Smooth muscle cell (in vitro differentiated cells): ENCODE results near the gene CCDC3. TPM values are rescaled to one million over a fixed set of nuclear protein-coding genes. Genes with fewer than 3 reads are reported as not detected.
"Not testable (repeated sequence)": the region's sequence is repeated elsewhere in the genome, so short reads cannot be mapped to it uniquely, and the experiment has no call there.

Source experiments
- DNase-seq: peaks from one replicate; lab custom pipeline; 2025; ENCODE audit not compliant: unreplicated experiment; lab: John Stamatoyannopoulos, UW
- H2AFZ ChIP-seq: fragments of 200-600 bp; sonication (generic); 2 replicates; pipeline ENCODE4 v1.6.0; 2016; ENCODE audit warnings: antibody characterized with exemption, low read depth, mild to moderate bottlenecking
- H3F3A ChIP-seq: fragments of 200-600 bp; sonication (generic); 2 replicates; pipeline ENCODE4 v1.6.0; 2017; ENCODE audit warnings: antibody characterized with exemption, low read depth
- H3K27ac ChIP-seq: fragments of 200-600 bp; sonication (generic); 2 replicates; pipeline ENCODE4 v1.5.1; 2016; ENCODE audit warnings: low read depth, mild to moderate bottlenecking
- H3K27me3 ChIP-seq: fragments of 200-600 bp; sonication (generic); 2 replicates; pipeline ENCODE4 v1.6.1; 2016; ENCODE audit warnings: low read depth, mild to moderate bottlenecking
- H3K36me3 ChIP-seq: fragments of 200-600 bp; sonication (generic); 2 replicates; pipeline ENCODE4 v1.5.1; 2016; ENCODE audit warnings: low read depth
- H3K4me1 ChIP-seq: fragments of 200-600 bp; sonication (generic); 2 replicates; pipeline ENCODE4 v1.5.1; 2016; ENCODE audit warnings: low read depth
- H3K4me2 ChIP-seq: fragments of 200-600 bp; sonication (generic); 2 replicates; pipeline ENCODE4 v1.6.0; 2016; ENCODE audit warnings: mild to moderate bottlenecking
- H3K4me3 ChIP-seq: fragments of 200-600 bp; sonication (generic); 2 replicates; pipeline ENCODE4 v1.5.1; 2016; ENCODE audit warnings: mild to moderate bottlenecking
- H3K79me2 ChIP-seq: fragments of 200-600 bp; sonication (generic); 2 replicates; pipeline ENCODE4 v1.6.0; 2016; ENCODE audit warnings: low read depth, mild to moderate bottlenecking
- H3K9ac ChIP-seq: fragments of 200-600 bp; sonication (generic); 2 replicates; pipeline ENCODE4 v1.6.0; 2016; ENCODE audit warnings: low read depth
- H3K9me3 ChIP-seq: fragments of 200-600 bp; sonication (generic); replicated peaks from 2 replicates; pipeline ENCODE4 v1.5.1; 2016; ENCODE audit warnings: low read depth
- H4K20me1 ChIP-seq: fragments of 200-600 bp; sonication (generic); 2 replicates; pipeline ENCODE4 v1.6.0; 2016; ENCODE audit warnings: low read depth
- CTCF ChIP-seq: fragments of 200-600 bp; sonication (generic); IDR thresholded peaks from 2 replicates; pipeline ENCODE4 v1.5.1; 2017; ENCODE audit warnings: borderline replicate concordance, mild to moderate bottlenecking, antibody characterized with exemption; ENCODE audit not compliant: insufficient read depth, poor library complexity, severe bottlenecking
- WGBS: methylation state at CpG from one replicate; pipeline ENCODE4 v1.1.7; 2016; ENCODE audit warnings: low lambda C conversion rate; 5-methylcytosine and 5-hydroxymethylcytosine counted together
- polyA plus RNA-seq: library from polyadenylated mRNA; unstranded; fragments of >200 nt; fragmentation: Nextera tagmentation; extraction: Ambion mirVana; gene quantifications from 2 replicates; pipeline ENCODE4 v1.2.1, GENCODE V29; 2016
- total RNA-seq: library from RNA; depleted of rRNA; stranded (reverse); fragments of >200 nt; gene quantifications from 2 replicates; pipeline ENCODE4 v1.2.3, GENCODE V29; 2014

The CCDC3 gene
- total and polyA plus RNA-seq, 2 experiments from 2014 or later, result 39.2 to 46.0 TPM

DNA sequence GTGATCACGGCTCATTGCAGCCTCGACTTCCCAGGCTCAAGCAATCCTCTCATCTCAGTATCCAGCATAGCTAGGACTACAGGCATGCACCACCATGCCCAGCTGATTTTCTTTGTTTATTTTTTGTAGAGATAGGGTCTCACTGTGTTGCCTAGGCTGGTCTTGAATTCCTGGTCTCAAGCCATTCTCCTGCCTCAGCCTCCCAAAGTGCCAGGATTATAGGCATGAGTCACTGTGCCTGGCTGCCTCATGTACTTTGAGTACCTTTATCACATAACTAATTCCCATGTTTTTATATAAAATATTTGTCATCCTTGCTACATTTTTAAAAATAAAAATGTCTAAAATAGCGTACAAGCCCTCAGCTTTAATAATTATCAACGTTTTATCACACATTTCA lies 35.3 kb upstream of the CCDC3 start:
- no peaks in the 10 kb centered on the region for H3K27me3 ChIP-seq
- no peaks in the 10 kb centered on the region for H3F3A ChIP-seq
- 76% methylated on average over 4 of the region's 4 CpGs for WGBS
- no peak overlapping the region for H3K4me2 ChIP-seq
- no peak overlapping the region for H3K9ac ChIP-seq
- no peaks in the 10 kb centered on the region for H3K4me1 ChIP-seq
- H3K4me3 ChIP-seq, result no peak overlapping the region
- no peaks in the 10 kb centered on the region for H4K20me1 ChIP-seq
- H3K36me3 ChIP-seq, result no peaks in the 10 kb centered on the region
- TF ChIP-seq CTCF, result no peak
- no peak overlapping the region for H2AFZ ChIP-seq
- no peaks in the 10 kb centered on the region for H3K9me3 ChIP-seq
- H3K79me2 ChIP-seq, result no peaks in the 10 kb centered on the region
- no peak overlapping the region for H3K27ac ChIP-seq
- DNase-seq, result no peak

DNA sequence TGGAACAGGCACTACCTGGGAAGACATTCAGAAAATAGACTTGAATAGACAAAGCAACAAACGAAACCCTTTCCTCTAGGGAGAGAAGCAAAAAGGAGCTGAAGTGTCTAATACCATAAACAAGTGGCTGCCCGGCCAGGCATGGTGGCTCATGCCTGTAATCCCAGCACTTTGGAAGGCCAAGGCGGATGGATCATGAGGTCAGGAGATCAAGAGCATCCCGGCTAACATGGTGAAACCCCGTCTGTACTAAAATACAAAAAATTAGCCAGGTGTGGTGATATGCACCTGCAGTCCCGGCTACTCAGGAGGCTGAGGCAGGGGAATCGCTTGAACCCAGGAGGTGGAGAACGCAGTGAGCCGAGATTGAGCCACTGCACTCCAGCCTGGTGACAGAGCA lies 34.2 kb upstream of the CCDC3 start:
- 88% methylated on average over 9 of the region's 9 CpGs for WGBS
- not testable (repeated sequence) for H3K27me3 ChIP-seq, H3K4me2 ChIP-seq, H3K27ac ChIP-seq, H3K9me3 ChIP-seq, H3K36me3 ChIP-seq, DNase-seq, H3F3A ChIP-seq, H2AFZ ChIP-seq, H3K4me3 ChIP-seq, H3K79me2 ChIP-seq, H3K4me1 ChIP-seq, H4K20me1 ChIP-seq, H3K9ac ChIP-seq

- 90% methylated on average over 5 of the region's 5 CpGs for WGBS
Measured at GRCh38 chr10:13026873-13027272, 25.4 kb upstream of the CCDC3 start.

DNA sequence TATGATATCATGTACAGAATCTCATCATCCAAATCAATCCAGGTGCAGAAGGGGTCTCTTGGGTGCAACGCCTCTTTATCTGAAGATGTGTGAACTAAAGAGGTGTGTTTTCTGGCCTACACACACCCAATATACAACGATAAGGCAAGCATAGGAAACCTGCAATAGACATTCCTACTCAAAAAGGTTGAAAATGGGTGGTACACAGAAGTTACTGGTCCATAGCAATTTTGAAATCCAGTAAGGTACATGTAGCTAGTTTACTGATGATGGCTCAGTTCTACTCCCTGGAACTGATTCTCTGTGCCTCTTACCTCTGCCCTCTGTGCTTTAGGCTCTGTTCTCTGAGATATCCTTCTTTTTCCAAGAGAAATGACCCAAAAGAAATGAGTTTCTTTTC lies 22.2 kb upstream of the CCDC3 start:
- Histone ChIP-seq H3K4me2 (no peak overlapping the region), H3K36me3 (no peaks in the 10 kb centered on the region), H3K9ac (no peak overlapping the region), H3K79me2 (no peaks in the 10 kb centered on the region), H2AFZ (no peak overlapping the region), H3K9me3 (no peaks in the 10 kb centered on the region), H3K4me3 (no peak overlapping the region), H4K20me1 (no peaks in the 10 kb centered on the region), H3K4me1 (no peaks in the 10 kb centered on the region), H3K27me3 (no peaks in the 10 kb centered on the region), H3F3A (no peaks in the 10 kb centered on the region), H3K27ac (no peak overlapping the region)
- no peak for TF ChIP-seq CTCF
- 86% methylated on average over 2 of the region's 2 CpGs for WGBS
- no peak for DNase-seq

More at GRCh38 chr10:13026873-13027272, 25.4 kb upstream of the CCDC3 start:
- Histone ChIP-seq H3K9me3 (no peaks in the 10 kb centered on the region), H3K27me3 (no peaks in the 10 kb centered on the region), H3K4me3 (no peak overlapping the region), H3K9ac (no peak overlapping the region), H3K27ac (no peak overlapping the region), H3K79me2 (no peaks in the 10 kb centered on the region), H4K20me1 (no peaks in the 10 kb centered on the region), H3F3A (no peaks in the 10 kb centered on the region), H3K4me2 (no peak overlapping the region), H2AFZ (no peak overlapping the region), H3K36me3 (no peaks in the 10 kb centered on the region), H3K4me1 (no peaks in the 10 kb centered on the region)
- no peak for TF ChIP-seq CTCF
- no peak for DNase-seq
